Measurements from ENCODE around the gene MEIS1. TPM values are rescaled to one million over a fixed set of nuclear protein-coding genes. Genes with fewer than 3 reads are reported as not detected.
A peak's percentile ranks its signal among the peaks of the same experiment; 100 is the strongest.

The MEIS1 gene
- total and polyA plus RNA-seq, 2 experiments from 2014 or later, result 19.1 to 44.4 TPM

DNA sequence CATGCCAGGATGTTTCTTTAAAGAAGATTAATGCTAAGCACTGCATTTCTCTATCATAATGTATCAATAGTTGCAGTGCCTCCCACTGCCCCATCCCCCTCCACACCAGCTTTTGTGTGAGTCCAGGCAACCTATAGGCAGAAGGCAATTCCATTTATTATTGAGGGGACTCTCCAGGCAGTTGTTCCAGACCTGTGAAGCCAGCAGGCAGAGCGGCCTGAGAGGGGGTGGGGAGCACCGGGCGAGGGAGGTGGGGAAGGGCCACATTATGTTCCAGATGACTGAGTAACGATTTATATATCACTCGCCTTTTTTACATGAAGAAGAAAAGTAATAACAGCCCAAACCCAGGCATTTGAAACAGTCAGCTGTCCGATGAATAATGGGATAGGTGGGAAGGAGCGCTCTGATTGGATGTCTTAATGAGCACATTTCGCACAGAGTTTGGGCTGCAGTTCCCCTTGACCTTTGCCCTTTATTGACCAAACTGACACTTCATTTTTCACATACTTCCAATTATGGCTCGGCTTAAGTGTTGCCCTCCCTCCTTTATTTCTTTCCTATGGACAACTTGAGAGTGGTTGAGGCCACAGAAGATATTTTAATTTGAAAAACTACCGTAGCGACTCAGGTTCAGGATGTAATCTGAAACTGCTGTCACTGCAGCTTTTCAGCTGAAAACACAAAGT is 34.4 kb downstream of the MEIS1 start:
- DNase-seq, result no peak
- Histone ChIP-seq H3K9ac (no peak overlapping the region), H3K79me2 (ENCODE audit: insufficient read depth) (peaks cover 97% of the 10 kb centered on the region), H3K4me1 (ENCODE audit: insufficient read depth) (no peaks in the 10 kb centered on the region), H3K4me2 (ENCODE audit: unreplicated experiment) (no peak overlapping the region), H4K20me1 (ENCODE audit: insufficient read depth) (no peaks in the 10 kb centered on the region), H3K36me3 (ENCODE audit: low read depth) (peaks cover 45% of the 10 kb centered on the region), H2AFZ (no peak overlapping the region), H3F3A (ENCODE audit: insufficient read depth) (peaks cover 7% of the 10 kb centered on the region; the same call in 1 of the 2 replicates), H3K4me3 (no peak overlapping the region), H3K9me3 (ENCODE audit: low read depth) (no peaks in the 10 kb centered on the region), H3K27ac (no peak overlapping the region), H3K9me2 (ENCODE audit: insufficient read depth) (no peaks in the 10 kb centered on the region), H3K27me3 (replicated peaks; ENCODE audit: insufficient read depth) (no peaks in the 10 kb centered on the region)
- TF ChIP-seq EZH2phosphoT487 (IDR thresholded peaks at IDR 0.05; ENCODE audit: insufficient read depth, low read depth) (no peak), EZH2 (IDR thresholded peaks at IDR 0.05; ENCODE audit: insufficient read depth, poor library complexity, severe bottlenecking) (no peak)
- in situ Hi-C loops (cut with MboI), result no loop called here
- 88 to 90% methylated on average over 11 of the region's 11 CpGs for WGBS, 2 experiments (ENCODE audit: low coverage in 1 of 2, low lambda C conversion rate in 2 of 2, missing lambda C conversion rate in 2 of 2)

GRCh38 chr2:66470199-66470598 is 35.3 kb downstream of the MEIS1 start:
- Histone ChIP-seq H3K4me2 (ENCODE audit: unreplicated experiment) (no peak overlapping the region), H3K9me3 (ENCODE audit: low read depth) (no peaks in the 10 kb centered on the region), H2AFZ (no peak overlapping the region), H3K36me3 (ENCODE audit: low read depth) (peaks cover 42% of the 10 kb centered on the region), H3F3A (ENCODE audit: insufficient read depth) (peaks cover 7% of the 10 kb centered on the region; the same call in 1 of the 2 replicates), H3K9me2 (ENCODE audit: insufficient read depth) (no peaks in the 10 kb centered on the region), H3K27me3 (replicated peaks; ENCODE audit: insufficient read depth) (no peaks in the 10 kb centered on the region), H3K79me2 (ENCODE audit: insufficient read depth) (peaks cover 93% of the 10 kb centered on the region), H3K27ac (no peak overlapping the region), H3K4me3 (no peak overlapping the region), H3K4me1 (ENCODE audit: insufficient read depth) (no peaks in the 10 kb centered on the region), H4K20me1 (ENCODE audit: insufficient read depth) (no peaks in the 10 kb centered on the region), H3K9ac (no peak overlapping the region)
- in situ Hi-C loops (cut with MboI), result no loop called here
- WGBS, 2 experiments (ENCODE audit: low coverage in 1 of 2, low lambda C conversion rate in 2 of 2, missing lambda C conversion rate in 2 of 2), result 55 to 56% methylated on average over 2 of the region's 2 CpGs
- no peak for DNase-seq
- TF ChIP-seq EZH2phosphoT487 (IDR thresholded peaks at IDR 0.05; ENCODE audit: insufficient read depth, low read depth) (no peak), EZH2 (IDR thresholded peaks at IDR 0.05; ENCODE audit: insufficient read depth, poor library complexity, severe bottlenecking) (no peak)

DNA sequence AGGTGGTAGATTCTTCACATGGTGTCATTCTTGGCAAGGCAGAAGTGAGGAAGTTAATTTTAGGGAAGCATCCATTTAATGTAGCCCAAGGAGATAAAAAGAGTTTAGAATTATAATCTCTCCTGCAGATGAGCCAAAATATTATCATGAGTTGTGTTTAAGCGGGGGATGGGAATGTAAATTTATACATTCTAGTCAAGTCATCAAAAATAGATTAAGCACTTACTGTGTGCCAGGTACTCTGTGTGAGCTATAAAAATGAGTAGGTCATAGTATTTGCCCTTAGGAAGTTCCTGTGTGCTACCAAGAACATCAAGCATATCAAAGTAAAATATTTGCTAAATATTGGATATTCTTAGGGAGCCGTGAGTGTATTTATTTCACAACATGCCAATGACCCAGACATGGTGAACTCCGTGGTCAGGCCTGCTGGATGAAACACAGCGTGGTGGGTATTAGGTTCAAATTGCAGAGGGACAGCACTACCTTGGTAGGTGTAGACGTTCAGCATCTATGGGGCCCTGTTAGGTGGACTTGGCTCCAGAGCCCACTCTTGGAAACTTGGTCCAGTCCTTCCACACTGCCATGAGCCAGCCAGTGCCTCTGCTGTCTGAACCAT is 37.4 kb downstream of the MEIS1 start:
- Histone ChIP-seq H3K36me3 (ENCODE audit: low read depth) (peaks cover 46% of the 10 kb centered on the region; the same call in 1 of the 2 replicates), H2AFZ (no peak overlapping the region), H3F3A (ENCODE audit: insufficient read depth) (peaks cover 7% of the 10 kb centered on the region; the same call in 1 of the 2 replicates), H3K4me2 (ENCODE audit: unreplicated experiment) (no peak overlapping the region), H3K9me2 (ENCODE audit: insufficient read depth) (no peaks in the 10 kb centered on the region), H3K9me3 (ENCODE audit: low read depth) (no peaks in the 10 kb centered on the region), H3K4me1 (ENCODE audit: insufficient read depth) (no peaks in the 10 kb centered on the region), H3K27ac (no peak overlapping the region), H3K27me3 (replicated peaks; ENCODE audit: insufficient read depth) (no peaks in the 10 kb centered on the region), H3K4me3 (no peak overlapping the region), H3K79me2 (ENCODE audit: insufficient read depth) (peaks cover 90% of the 10 kb centered on the region), H4K20me1 (ENCODE audit: insufficient read depth) (no peaks in the 10 kb centered on the region), H3K9ac (no peak overlapping the region)
- in situ Hi-C loops (cut with MboI), result no loop called here
- TF ChIP-seq EZH2phosphoT487 (IDR thresholded peaks at IDR 0.05; ENCODE audit: insufficient read depth, low read depth) (no peak), EZH2 (IDR thresholded peaks at IDR 0.05; ENCODE audit: insufficient read depth, poor library complexity, severe bottlenecking) (no peak)
- DNase-seq, result no peak
- 97 to 100% methylated on average over 5 of the region's 5 CpGs for WGBS, 2 experiments (ENCODE audit: low coverage in 1 of 2, low lambda C conversion rate in 2 of 2, missing lambda C conversion rate in 2 of 2)

GRCh38 chr2:66477135-66477842 is 42.4 kb downstream of the MEIS1 start:
- Histone ChIP-seq H3K9me2 (ENCODE audit: insufficient read depth) (no peaks in the 10 kb centered on the region), H3K4me1 (ENCODE audit: insufficient read depth) (no peaks in the 10 kb centered on the region), H4K20me1 (ENCODE audit: insufficient read depth) (0 out of 2 replicates have a peak, but pooled peaks cover 5% of the 10 kb centered on the region), H3K27me3 (replicated peaks; ENCODE audit: insufficient read depth) (no peaks in the 10 kb centered on the region), H3K4me3 (no peak overlapping the region), H3K4me2 (ENCODE audit: unreplicated experiment) (no peak overlapping the region), H3K79me2 (ENCODE audit: insufficient read depth) (peaks cover 89% of the 10 kb centered on the region), H3F3A (ENCODE audit: insufficient read depth) (no peaks in the 10 kb centered on the region), H2AFZ (no peak overlapping the region), H3K9me3 (ENCODE audit: low read depth) (no peaks in the 10 kb centered on the region), H3K36me3 (ENCODE audit: low read depth) (peaks cover 40% of the 10 kb centered on the region), H3K9ac (no peak overlapping the region), H3K27ac (no peak overlapping the region)
- peak; percentile 13 for DNase-seq
- TF ChIP-seq EZH2phosphoT487 (IDR thresholded peaks at IDR 0.05; ENCODE audit: insufficient read depth, low read depth) (no peak), EZH2 (IDR thresholded peaks at IDR 0.05; ENCODE audit: insufficient read depth, poor library complexity, severe bottlenecking) (no peak)
- in situ Hi-C loops (cut with MboI), result no loop called here
- 72 to 74% methylated on average over 4 of the region's 4 CpGs for WGBS, 2 experiments (ENCODE audit: low coverage in 1 of 2, low lambda C conversion rate in 2 of 2, missing lambda C conversion rate in 2 of 2)

Data from GM23248 (cell line).